Trophoblast cell (in vitro differentiated cells and primary cell): Measurements from ENCODE around the gene ZBED4.
A peak's percentile ranks its signal among the peaks of the same experiment; 100 is the strongest.

Source experiments
- DNase-seq, 2 donors: peaks; one replicate each; pipeline ENCODE4 v3.0.0-alpha.2; 2016
- H2AFZ ChIP-seq: 2 replicates; pipeline ENCODE4 v1.6.1; 2013; ENCODE audit warnings: low read length, moderate library complexity, mild to moderate bottlenecking; ENCODE audit not compliant: insufficient read depth, poor library complexity
- H2AK5ac ChIP-seq: 2 replicates; pipeline ENCODE4 v1.6.1; 2013; ENCODE audit warnings: mild to moderate bottlenecking, low read length
- H2BK120ac ChIP-seq: 2 replicates; pipeline ENCODE4 v1.6.1; 2013; ENCODE audit warnings: low read length, mild to moderate bottlenecking, moderate library complexity; ENCODE audit not compliant: insufficient read depth, poor library complexity
- H2BK12ac ChIP-seq: 2 replicates; pipeline ENCODE4 v1.6.1; 2013; ENCODE audit warnings: mild to moderate bottlenecking, low read length, moderate library complexity
- H2BK5ac ChIP-seq: 2 replicates; pipeline ENCODE4 v1.6.1; 2013; ENCODE audit warnings: low read length, low read depth, moderate library complexity, mild to moderate bottlenecking; ENCODE audit not compliant: poor library complexity
- H3K14ac ChIP-seq: 2 replicates; pipeline ENCODE4 v1.6.1; 2013; ENCODE audit warnings: mild to moderate bottlenecking, low read length
- H3K18ac ChIP-seq: 2 replicates; pipeline ENCODE4 v1.6.1; 2013; ENCODE audit warnings: mild to moderate bottlenecking, low read length
- H3K23ac ChIP-seq: 2 replicates; pipeline ENCODE4 v1.6.1; 2013; ENCODE audit warnings: low read length
- H3K27ac ChIP-seq: 2 replicates; pipeline ENCODE4 v1.5.1; 2013; ENCODE audit warnings: low read depth, mild to moderate bottlenecking, inconsistent platforms, low read length, moderate library complexity
- H3K27me3 ChIP-seq: 2 replicates; pipeline ENCODE4 v1.6.1; 2013; ENCODE audit warnings: inconsistent platforms, mild to moderate bottlenecking, low read length, moderate library complexity; ENCODE audit not compliant: insufficient read depth
- H3K36me3 ChIP-seq, 2 experiments: 1 replicate in 1 of 2; 2 replicates in 1 of 2; pipeline ENCODE4 v1.6.1; 2013; ENCODE audit warnings: low read length in 2 of 2, mild to moderate bottlenecking in 2 of 2, moderate library complexity in 1 of 2; ENCODE audit not compliant: insufficient read depth in 2 of 2, control insufficient read depth in 1 of 2
- H3K4ac ChIP-seq: 2 replicates; pipeline ENCODE4 v1.6.1; 2013; ENCODE audit warnings: low read depth, mild to moderate bottlenecking, low read length, moderate library complexity
- H3K4me1 ChIP-seq, 2 experiments: 1 replicate in 1 of 2; 2 replicates in 1 of 2; pipeline ENCODE4 v1.6.1; 2013; ENCODE audit warnings: low read length in 2 of 2, mild to moderate bottlenecking in 2 of 2, moderate library complexity in 1 of 2; ENCODE audit not compliant: insufficient read depth in 2 of 2, control insufficient read depth in 1 of 2
- H3K4me2 ChIP-seq: 2 replicates; pipeline ENCODE4 v1.6.1; 2013; ENCODE audit warnings: inconsistent platforms, mild to moderate bottlenecking, low read length, moderate library complexity
- H3K4me3 ChIP-seq: 2 replicates; pipeline ENCODE4 v1.5.1; 2013; ENCODE audit warnings: mild to moderate bottlenecking, low read depth, low read length, inconsistent platforms
- H3K79me1 ChIP-seq: one replicate; pipeline ENCODE4 v1.6.1; 2013; ENCODE audit warnings: low read length
- H3K79me2 ChIP-seq: 2 replicates; pipeline ENCODE4 v1.6.1; 2013; ENCODE audit warnings: low read length, mild to moderate bottlenecking; ENCODE audit not compliant: control insufficient read depth, insufficient read depth, poor library complexity
- H3K9ac ChIP-seq: 2 replicates; pipeline ENCODE4 v1.6.1; 2013; ENCODE audit warnings: mild to moderate bottlenecking, low read length
- H3K9me3 ChIP-seq: 2 replicates; pipeline ENCODE4 v1.6.1; 2013; ENCODE audit warnings: low read depth, mild to moderate bottlenecking, control low read depth, inconsistent platforms, low read length; ENCODE audit not compliant: insufficient read depth
- H4K12ac ChIP-seq: 2 replicates; pipeline ENCODE4 v1.6.1; 2013; ENCODE audit warnings: low read depth, mild to moderate bottlenecking, low read length, moderate library complexity
- H4K8ac ChIP-seq: 2 replicates; pipeline ENCODE4 v1.6.1; 2013; ENCODE audit warnings: low read depth, mild to moderate bottlenecking, low read length, moderate library complexity
- H4K91ac ChIP-seq: one replicate; pipeline ENCODE4 v1.6.1; 2013; ENCODE audit warnings: low read depth, mild to moderate bottlenecking, low read length, moderate library complexity
- WGBS: extraction: QIAGEN DNeasy Blood & Tissue Kit; methylation state at CpG from one replicate; pipeline ENCODE4 v1.1.7; 2013; ENCODE audit warnings: missing lambda C conversion rate; ENCODE audit not compliant: insufficient read length, insufficient coverage; ENCODE audit errors: extremely low coverage; 5-methylcytosine and 5-hydroxymethylcytosine counted together

The ZBED4 gene

GRCh38 chr22:49863931-49864330, 10.3 kb downstream of the ZBED4 start:
- peaks cover 7% of the 10 kb centered on the region for H3K9me3 ChIP-seq
- no peak overlapping the region for H3K4ac ChIP-seq
- no peak overlapping the region for H4K91ac ChIP-seq
- peaks cover 9% of the 10 kb centered on the region for H3K79me2 ChIP-seq
- no peak overlapping the region for H3K9ac ChIP-seq
- no peak for DNase-seq
- H2AFZ ChIP-seq = no peak overlapping the region
- H3K4me1 ChIP-seq = no peaks in the 10 kb centered on the region
- H3K79me1 ChIP-seq = no peaks in the 10 kb centered on the region
- H3K4me2 ChIP-seq = no peak overlapping the region
- no peak overlapping the region for H2BK5ac ChIP-seq
- no peak overlapping the region for H4K8ac ChIP-seq
- H4K12ac ChIP-seq = no peak overlapping the region
- H3K23ac ChIP-seq = no peak overlapping the region
- H2AK5ac ChIP-seq = no peak overlapping the region
- no CpG with 5 or more reads among the region's 7 CpGs for WGBS
- H3K27ac ChIP-seq = no peak overlapping the region
- no peak overlapping the region for H3K4me3 ChIP-seq
- H3K27me3 ChIP-seq = no peaks in the 10 kb centered on the region
- no peak overlapping the region for H2BK120ac ChIP-seq
- peaks cover 3 to 11% of the 10 kb centered on the region in 2 experiments for H3K36me3 ChIP-seq
- no peak overlapping the region for H3K18ac ChIP-seq
- H2BK12ac ChIP-seq = no peak overlapping the region
- H3K14ac ChIP-seq = no peak overlapping the region

GRCh38 chr22:49865156-49865555, 11.5 kb downstream of the ZBED4 start:
- Histone ChIP-seq H3K27me3 (no peaks in the 10 kb centered on the region), H3K4ac (no peak overlapping the region), H3K79me1 (no peaks in the 10 kb centered on the region), H3K4me1 (no peaks in the 10 kb centered on the region), H3K23ac (peak overlapping the region; percentile 46), H3K36me3 (peaks cover 3 to 15% of the 10 kb centered on the region in 2 experiments), H3K18ac (no peak overlapping the region), H2BK5ac (no peak overlapping the region), H3K4me3 (no peak overlapping the region), H2AK5ac (no peak overlapping the region), H4K91ac (no peak overlapping the region), H3K79me2 (peaks cover 10% of the 10 kb centered on the region), H2BK120ac (no peak overlapping the region), H3K9me3 (peaks cover 9% of the 10 kb centered on the region), H2BK12ac (no peak overlapping the region), H2AFZ (no peak overlapping the region), H3K14ac (no peak overlapping the region), H3K4me2 (no peak overlapping the region), H3K9ac (no peak overlapping the region), H4K12ac (no peak overlapping the region), H3K27ac (no peak overlapping the region), H4K8ac (no peak overlapping the region)
- no peak for DNase-seq
- WGBS = no CpG with 5 or more reads among the region's 17 CpGs

- Histone ChIP-seq H3K4me2 (no peak overlapping the region), H2BK5ac (no peak overlapping the region), H3K79me1 (no peaks in the 10 kb centered on the region), H3K4me3 (no peak overlapping the region), H2AFZ (no peak overlapping the region), H3K9me3 (peaks cover 9% of the 10 kb centered on the region), H3K36me3 (peaks cover 3 to 15% of the 10 kb centered on the region in 2 experiments), H3K27me3 (no peaks in the 10 kb centered on the region), H2BK12ac (no peak overlapping the region), H4K8ac (no peak overlapping the region), H3K23ac (no peak overlapping the region), H3K27ac (no peak overlapping the region), H3K14ac (no peak overlapping the region), H4K12ac (no peak overlapping the region), H2AK5ac (no peak overlapping the region), H3K9ac (no peak overlapping the region), H3K4ac (no peak overlapping the region), H3K79me2 (peaks cover 10% of the 10 kb centered on the region), H2BK120ac (no peak overlapping the region), H4K91ac (no peak overlapping the region), H3K18ac (no peak overlapping the region), H3K4me1 (no peaks in the 10 kb centered on the region)
- no peak for DNase-seq
- no CpG with 5 or more reads among the region's 2 CpGs for WGBS
These were observed 12.5 kb downstream of the ZBED4 start for GRCh38 chr22:49866134-49866533.

- Histone ChIP-seq H3K9ac (no peak overlapping the region), H3K18ac (no peak overlapping the region), H3K4ac (no peak overlapping the region), H4K8ac (no peak overlapping the region), H4K91ac (no peak overlapping the region), H3K79me2 (peaks cover 6% of the 10 kb centered on the region), H3K79me1 (no peaks in the 10 kb centered on the region), H3K9me3 (peaks cover 9% of the 10 kb centered on the region), H3K36me3 (peaks cover 3 to 15% of the 10 kb centered on the region in 2 experiments), H2BK120ac (no peak overlapping the region), H2BK12ac (no peak overlapping the region), H3K27me3 (no peaks in the 10 kb centered on the region), H3K4me3 (no peak overlapping the region), H3K23ac (no peak overlapping the region), H2AK5ac (no peak overlapping the region), H3K14ac (no peak overlapping the region), H3K27ac (no peak overlapping the region), H3K4me2 (no peak overlapping the region), H2AFZ (no peak overlapping the region), H3K4me1 (no peaks in the 10 kb centered on the region), H2BK5ac (no peak overlapping the region), H4K12ac (no peak overlapping the region)
- no peak for DNase-seq
- WGBS = no CpG with 5 or more reads among the region's 8 CpGs
These were observed 13.0 kb downstream of the ZBED4 start for GRCh38 chr22:49866646-49867045.
